Stimulated activated CD8-positive, alpha-beta memory T cell treated with anti-CD3 and anti-CD28 coated beads, Interleukin-2, amount 100 ng/mL, for 1 hour (primary cell): ENCODE data around the gene LILRA1.
"Not testable (repeated sequence)": the region's sequence is repeated elsewhere in the genome, so short reads cannot be mapped to it uniquely, and the experiment has no call there.

Source experiments
- DNase-seq, 2 donors: peaks; one replicate each; pipeline ENCODE4 v3.0.0-alpha.2; 2020; ENCODE audit warnings: low read depth in 2 of 2

Gene LILRA1

DNA sequence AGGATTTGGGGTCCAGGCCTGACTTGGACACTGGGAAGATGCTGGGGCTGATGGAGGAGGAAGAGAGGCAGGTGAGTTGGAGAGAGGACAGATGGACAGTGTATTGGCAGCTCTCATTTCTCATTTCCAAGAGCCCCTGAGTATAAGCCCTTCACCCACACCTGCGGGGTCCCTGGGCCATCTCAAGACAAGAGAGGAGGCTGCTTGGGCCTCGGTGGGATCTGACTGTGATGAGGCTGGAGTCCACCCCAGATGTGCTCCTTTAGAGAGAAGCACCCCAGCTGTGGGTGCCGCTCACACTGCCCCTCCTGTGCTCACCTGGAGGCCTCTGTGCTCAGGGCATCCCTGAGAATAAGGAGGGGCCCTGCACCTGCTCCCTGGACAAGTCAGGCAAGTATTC is 16.1 kb upstream of the LILRA1 start:
- no peak for DNase-seq

DNA sequence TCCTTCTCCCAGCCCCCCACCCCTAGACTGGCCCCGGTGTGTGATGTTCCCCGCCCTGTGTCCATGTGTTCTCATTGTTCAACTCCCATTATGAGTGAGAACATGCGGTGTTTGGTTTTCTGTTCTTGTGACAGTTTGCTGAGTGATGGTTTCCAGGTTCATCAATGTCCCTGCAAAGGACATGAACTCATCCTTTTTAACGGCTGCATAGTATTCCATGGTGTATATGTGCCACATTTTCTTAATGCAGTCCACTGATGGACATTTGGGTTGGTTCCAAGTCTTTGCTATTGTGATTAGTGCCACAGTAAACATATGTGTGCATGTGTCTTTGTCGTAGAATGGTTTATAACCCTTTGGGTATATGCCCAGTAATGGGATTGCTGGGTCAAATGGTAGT is 15.2 kb upstream of the LILRA1 start:
- not testable (repeated sequence) for DNase-seq

DNA sequence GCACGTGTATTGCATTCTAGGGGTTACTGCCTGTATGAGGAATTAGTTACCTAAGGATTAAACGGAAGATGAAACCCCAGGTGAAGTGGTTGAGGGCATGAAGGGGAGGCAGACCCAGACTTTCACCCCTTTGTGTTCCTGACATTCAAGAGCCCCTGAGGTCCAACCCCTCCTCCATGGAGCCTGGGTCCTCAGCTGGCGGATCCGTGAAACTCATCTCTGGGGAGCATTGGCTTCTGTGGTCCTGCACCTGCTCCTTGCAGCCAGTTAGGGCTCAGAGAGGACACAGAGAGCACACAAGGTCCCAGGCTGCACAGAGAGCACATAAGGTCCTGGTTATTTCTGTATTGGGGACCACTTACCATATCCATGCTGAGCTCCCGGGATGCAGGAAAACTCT is 7.0 kb upstream of the LILRA1 start:
- no peak for DNase-seq

DNA sequence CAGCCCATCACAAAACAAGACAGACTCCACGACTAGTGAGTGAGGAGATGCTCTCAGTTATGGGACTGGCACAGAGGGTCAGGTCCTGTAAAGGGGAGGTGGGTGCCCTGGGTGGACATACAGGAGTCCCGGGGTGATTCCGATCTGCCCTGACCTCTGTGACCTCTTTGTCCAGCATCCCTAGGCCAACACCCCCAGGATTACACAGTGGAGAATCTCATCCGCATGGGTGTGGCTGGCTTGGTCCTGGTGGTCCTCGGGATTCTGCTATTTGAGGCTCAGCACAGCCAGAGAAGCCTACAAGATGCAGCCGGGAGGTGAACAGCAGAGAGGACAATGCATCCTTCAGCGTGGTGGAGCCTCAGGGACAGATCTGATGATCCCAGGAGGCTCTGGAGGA is 6.4 kb upstream of the LILRA1 start:
- DNase-seq = no peak

DNA sequence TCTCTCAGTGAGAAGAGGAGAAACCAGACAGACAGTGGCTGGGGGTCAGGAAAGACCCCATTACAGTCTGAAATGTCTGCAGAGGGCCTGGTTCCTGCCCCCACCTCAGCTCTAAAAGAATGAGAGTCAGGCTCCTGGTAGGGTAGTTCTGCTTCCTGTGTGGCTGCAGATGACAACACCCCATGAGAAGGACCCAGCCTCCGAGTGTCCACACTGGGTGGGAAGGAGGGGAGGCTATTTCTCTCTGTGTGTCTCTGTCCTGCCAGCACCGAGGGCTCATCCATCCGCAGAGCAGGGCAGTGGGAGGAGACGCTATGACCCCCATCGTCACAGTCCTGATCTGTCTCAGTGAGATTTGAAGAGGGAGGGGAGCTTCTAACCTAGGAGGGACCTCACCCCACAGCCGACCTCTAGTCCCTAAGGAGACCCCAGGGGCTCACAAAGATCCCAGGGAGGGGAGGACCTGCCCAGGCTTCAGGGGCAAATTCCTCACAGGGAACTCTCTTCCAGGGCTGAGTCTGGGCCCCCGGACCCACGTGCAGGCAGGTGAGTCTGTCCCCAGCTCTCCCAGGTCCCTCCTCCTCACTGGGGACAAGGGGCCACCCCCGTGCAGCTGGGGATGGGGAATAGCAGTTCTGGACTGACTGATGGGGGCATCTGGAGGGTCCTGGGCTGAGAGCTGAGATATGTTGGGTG is 647 bp downstream of the LILRA1 start:
- not testable (repeated sequence) for DNase-seq

DNA sequence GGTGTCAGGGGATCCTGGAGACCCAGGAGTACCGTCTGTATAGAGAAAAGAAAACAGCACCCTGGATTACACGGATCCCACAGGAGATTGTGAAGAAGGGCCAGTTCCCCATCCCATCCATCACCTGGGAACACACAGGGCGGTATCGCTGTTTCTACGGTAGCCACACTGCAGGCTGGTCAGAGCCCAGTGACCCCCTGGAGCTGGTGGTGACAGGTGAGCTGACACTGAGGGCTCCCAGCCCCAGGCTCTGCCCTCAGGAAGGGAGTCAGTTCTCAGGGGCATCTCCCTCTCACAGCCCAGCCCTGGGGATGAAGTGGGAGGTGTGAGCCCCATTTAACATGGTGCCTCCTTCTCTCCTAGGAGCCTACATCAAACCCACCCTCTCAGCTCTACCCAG is 1.3 kb downstream of the LILRA1 start:
- no peak for DNase-seq

DNA sequence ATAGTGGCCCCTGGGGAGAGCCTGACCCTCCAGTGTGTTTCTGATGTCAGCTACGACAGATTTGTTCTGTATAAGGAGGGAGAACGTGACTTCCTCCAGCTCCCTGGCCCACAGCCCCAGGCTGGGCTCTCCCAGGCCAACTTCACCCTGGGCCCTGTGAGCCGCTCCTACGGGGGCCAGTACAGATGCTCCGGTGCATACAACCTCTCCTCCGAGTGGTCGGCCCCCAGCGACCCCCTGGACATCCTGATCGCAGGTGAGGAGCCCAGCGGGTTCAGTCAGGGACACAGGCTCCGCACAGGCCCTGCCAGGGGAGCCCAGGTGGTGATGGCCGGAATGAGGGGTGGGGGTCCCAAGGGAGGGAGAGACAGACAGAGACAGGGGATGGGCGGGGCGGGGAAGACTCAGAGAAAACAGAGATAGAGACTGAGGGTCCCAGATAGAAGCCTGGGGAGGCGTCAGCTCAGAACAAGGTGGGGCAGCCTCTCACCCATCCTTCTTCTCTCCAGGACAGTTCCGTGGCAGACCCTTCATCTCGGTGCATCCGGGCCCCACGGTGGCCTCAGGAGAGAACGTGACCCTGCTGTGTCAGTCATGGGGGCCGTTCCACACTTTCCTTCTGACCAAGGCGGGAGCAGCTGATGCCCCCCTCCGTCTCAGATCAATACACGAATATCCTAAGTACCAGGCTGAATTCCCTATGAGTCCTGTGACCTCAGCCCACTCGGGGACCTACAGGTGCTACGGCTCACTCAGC is 2.4 kb downstream of the LILRA1 start:
- not testable (repeated sequence) for DNase-seq

DNA sequence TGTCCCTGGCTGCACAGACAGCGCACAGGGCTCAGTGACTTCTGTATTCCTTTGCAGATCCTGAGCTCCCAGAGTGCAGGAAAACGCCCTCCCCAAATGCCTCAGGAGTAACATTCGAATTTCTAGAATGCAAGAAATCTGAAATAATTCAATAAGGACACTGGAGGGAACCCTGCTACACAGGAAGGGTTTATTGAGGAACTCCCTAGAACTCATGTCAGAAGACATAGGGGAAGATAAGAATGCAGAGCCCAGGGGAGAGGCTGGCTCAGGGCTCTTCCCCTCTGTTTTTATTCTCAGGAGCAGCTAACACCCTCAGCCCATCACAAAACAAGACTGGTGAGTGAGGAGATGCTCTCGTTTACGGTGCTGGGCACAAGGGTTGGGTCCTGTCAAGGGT is 6.8 kb downstream of the LILRA1 start:
- no peak for DNase-seq

DNA sequence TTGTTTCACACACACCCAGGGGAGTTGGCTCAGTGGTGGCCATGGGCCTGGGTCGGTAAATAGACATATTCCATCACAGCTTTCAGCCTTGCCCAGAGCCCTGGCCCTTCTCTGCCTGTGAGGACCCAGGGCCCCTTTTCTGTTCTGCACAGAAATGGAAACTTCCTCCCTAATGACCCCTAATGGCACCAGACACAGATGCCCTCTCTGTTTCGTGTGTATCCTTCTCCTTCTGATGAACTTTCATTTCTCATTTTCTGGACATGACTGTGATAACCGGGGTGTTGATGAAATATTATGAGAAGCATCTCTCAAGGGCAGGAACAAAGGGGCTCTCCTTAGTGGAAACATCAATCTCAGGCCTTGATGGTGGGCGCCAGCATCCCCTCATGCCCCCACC is 12.8 kb downstream of the LILRA1 start:
- DNase-seq = no peak

DNA sequence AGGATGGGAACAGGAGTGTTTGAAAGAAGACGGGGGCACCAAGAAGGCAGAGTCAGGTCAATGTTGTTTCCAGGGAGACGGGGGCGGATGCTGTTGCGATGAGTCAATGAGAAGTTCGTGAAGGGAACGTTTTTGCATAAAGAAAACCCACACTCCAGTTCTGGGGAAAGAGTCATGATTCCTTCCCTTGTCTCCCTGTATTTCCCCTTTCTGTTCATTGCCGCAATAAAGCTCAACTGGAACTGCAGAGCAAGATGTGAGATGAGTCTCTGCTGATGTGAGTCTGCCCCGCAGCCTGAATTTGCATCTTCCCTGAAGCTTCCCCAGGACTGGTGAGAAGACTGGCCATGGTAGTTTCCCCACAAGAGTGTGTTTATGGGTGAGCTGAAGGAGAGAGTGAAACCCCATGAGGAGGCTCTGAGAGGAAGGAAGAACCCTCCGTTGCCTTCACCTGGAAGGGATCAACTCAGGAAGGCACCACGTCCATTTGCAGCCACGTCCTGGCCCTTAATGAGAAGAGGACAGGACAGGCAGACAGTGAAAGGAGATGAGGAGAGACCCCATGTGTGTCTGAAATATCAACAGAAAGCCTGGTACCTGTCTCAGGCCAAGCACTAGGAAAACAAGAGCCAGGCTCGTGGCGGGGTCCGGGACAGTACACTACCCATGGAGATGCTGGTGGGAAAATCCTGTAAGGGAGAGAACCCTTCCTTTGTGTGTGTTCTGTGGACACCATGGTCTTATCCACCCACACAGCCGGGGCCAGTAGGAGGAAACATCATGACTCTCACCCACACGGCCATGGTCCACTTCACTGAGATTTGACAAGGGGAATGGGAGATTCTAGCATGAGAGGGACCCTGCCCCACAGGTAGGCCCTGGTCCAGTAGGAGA is 13.7 kb downstream of the LILRA1 start:
- no peak for DNase-seq

DNA sequence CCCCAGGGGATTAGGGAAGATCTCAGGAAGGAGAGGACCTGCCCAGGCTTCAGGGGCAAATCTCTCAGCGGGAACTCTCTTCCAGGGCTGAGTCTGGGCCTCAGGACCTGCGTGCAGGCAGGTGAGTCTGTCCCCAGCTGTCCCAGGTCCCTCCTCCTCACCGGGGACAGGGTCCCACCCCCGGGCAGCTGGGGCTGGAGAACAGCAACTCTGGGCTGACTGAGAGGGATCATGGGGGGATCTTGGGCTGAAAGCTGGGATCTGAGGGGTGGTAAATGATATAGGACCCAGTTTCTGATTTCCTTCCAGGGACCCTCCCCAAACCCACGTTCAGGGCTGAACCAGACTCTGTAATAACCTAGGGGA is 14.3 kb downstream of the LILRA1 start:
- DNase-seq = no peak

DNA sequence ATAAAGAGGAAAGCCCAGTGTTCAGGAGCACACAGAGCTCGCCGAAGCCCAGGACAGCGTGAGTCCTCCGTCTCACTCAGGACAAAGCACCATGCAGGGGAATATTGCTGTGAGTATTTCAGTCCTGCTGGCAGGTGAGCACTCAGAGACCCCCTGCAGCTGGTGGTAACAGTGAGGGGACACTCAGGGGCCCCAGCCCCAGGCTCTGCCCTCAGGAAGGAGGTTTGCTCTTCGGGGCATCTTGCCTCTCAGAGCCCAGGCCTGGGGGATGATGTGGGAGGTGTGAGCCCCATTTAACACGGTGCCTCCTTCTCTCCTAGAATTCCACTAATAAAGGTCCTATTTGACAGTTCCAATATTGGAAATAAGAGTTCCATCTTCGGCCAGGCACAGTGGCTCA is 14.8 kb downstream of the LILRA1 start:
- no peak for DNase-seq

DNA sequence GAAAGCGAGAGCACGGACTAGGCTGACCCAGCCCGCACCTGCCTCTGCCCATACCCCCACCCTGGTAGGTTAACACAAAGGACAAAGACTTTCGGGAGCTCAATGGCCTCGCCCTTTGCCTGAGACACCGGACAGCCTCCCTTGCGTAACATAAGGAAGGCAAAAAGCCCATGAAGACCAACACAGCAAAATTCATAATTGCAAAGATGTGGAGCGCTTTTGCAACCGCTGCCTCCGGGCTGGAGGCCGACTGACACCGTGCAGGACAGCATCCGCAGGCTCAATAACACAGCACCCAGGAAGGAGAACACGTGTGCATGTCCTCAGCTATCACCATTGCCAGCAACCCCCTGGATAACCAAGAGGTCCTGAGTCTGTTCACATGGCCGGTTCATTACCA is 15.4 kb downstream of the LILRA1 start:
- DNase-seq = no peak

DNA sequence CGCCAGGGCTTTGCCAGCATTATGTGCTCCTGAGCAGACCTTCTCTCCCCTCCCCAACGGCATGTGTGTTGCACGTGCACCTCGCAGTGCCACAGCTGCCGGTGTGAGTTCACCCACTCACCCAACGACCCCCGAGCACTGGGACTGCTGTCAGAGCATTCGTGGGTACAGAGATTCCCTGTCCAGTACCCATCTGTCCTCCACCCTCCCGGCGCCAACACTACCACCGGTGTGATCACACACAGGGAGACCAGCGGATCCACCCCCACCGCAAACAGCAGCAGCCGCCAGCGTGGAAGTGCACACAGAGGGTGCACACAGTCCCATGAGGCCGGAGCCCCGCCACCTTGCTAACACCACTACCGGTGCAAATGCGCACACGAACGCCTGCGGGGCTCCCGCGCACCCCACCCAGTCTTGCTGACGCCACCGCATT is 15.9 kb downstream of the LILRA1 start:
- no peak for DNase-seq

DNA sequence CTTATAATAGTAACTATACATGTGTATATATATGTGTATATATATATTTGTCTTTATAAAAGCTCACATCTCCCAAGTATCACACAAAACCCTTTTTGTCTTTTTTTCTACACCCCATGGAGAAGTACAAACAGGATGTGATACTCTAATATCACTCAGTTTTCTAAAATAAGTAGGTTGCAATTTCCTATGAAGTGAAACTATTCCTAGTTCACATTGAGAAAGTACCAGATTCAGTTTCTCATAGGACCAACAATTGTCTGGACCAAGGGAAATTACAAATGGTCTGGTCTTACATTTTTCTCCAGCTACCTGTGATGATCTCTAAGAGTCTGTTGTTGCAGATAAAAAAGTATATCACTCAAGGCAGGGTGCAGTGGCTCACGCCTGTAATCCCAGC is 19.0 kb downstream of the LILRA1 start:
- DNase-seq = no peak

DNA sequence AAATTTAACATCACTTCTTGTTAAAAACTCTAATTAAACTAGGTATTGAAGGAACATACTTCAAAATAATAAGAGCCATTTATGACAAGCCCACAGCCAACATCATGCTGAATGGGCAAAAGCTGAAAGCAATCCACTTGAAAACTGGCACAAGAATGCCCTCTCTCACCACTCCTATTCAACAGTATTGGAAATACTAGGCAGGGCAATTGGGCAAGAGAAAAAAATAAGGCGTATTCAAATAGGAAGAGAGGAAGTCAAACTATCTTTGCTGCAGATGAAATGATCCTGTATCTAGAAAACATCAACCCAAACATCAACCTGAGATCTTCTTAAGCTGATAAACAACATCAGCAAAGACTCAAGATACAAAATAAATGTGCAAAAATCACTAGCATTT is 21.3 kb downstream of the LILRA1 start:
- no peak for DNase-seq

DNA sequence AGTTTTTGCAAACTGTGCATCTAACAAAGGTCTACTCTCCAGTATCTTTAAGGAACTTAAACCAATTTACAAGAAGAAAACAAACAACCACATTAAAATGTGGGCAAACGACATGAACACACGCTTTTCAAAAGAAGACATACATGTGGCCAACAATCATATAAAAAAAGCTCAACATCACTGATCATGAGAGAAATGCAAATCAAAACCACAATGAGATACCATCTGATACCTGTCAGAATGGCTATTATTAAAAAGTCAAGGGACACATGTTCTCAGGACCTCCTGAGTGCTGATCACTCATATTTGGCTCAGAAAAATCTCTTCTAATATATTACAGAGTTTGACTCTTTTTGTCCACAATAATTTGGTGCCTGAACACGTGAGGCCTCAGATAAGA is 22.6 kb downstream of the LILRA1 start:
- no peak for DNase-seq

DNA sequence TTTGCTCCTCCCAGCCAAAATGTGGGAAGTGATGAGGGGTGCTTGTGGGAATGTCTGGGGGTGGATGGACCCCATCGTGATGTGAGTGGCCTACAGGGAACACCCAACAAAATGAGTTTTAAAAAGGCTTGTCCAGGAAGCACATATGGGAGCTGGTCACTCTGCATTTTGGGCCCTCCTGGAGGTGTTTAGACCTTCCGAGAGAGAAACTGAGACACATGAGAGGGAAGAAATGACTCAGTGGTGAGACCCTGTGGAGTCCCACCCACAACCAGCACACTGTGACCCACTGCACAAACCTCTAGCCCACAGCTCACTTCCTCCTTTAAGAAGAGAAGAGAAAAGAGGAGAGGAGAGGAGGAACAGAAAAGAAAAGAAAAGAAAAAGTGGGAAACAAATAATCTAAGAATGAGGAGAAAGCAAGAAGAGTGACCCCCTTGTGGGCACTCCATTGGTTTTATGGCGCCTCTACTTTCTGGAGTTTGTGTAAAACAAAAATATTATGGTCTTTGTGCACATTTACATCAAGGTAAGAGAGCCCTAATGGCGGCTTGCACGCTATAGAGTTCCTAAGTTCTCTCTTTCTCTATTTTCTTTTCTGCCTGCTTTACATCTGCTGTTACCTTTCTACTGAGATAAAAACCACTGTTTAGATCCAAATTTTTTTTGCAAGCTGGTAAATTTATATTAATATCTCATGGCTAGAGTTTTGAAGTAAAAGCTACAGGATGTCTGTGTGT is 23.6 kb downstream of the LILRA1 start:
- DNase-seq = no peak

DNA sequence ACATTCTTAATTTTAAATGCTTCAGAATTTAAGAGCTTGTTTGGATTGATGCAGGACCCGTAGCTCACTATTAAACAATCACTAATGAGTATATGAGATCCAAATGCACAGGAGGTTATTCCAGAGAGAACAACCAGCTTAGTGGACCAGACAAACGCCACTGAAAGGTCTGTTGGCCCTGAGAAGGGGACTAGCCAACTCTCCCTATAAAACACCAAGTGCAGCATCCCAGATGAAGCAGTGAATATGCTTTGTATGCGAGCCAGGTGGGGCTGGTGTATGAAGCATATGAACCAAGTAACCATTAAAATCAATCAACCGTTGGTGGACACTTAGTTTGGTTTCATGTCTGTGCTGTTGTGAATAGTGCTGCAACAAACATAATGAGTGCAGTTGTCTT is 27.0 kb downstream of the LILRA1 start:
- DNase-seq = no peak

DNA sequence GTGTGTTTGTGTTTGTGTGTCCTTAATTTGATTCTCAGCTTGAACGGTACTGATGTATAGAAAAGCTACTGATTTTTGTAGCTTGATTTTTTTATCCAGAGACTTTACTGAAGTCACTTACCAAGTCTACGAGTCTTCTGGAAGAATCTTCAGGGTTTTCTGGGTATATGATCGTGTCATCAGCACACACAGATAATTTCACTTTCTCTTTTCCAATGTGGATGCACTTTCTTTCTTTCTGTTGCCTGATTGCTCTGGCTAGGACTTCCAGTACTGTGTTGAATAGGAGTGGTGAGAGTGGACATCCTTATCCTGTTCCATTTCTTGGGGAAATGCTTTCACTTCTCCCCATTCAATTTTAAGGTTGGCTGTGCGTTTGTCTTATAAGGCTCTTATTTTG is 29.0 kb downstream of the LILRA1 start:
- no peak for DNase-seq

DNA sequence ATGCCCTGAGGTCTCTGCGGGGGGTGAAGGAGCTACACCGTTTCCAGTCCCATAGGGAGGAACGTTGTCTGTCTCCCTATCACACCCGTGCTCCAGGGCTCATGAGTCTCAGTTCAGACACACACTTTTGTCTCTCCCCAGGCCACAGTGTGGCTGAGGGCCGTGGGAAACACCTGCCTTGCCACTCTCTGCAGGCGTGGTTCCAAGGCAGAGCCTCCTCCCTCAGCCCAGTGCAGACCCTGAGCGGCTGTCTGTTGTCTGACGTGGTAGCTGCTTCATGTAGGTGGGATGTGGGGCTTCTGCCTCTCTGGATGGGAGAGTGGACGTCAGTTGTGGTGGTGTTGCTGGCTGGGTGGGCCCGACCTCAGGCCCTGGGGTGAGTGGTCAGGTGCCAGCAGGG is 30.8 kb downstream of the LILRA1 start:
- DNase-seq = not testable (repeated sequence)
